ENCODE data around the gene CYTH3.

GRCh38 chr7:6315746-6316145, 43.3 kb upstream of the CYTH3 start:
- TF ChIP-seq CTCF (conservative IDR thresholded peaks at IDR 0.05; ENCODE audit: low read depth, low read length) (no peak), POLR2A (IDR thresholded peaks at IDR 0.05; ENCODE audit: low read depth, low read length) (no peak), CEBPB (IDR thresholded peaks at IDR 0.05; ENCODE audit: low read depth, low read length) (no peak), BHLHE40 (IDR thresholded peaks at IDR 0.05; ENCODE audit: low read depth, low read length) (no peak)
